Astrocyte of the hippocampus (primary cell): ENCODE results near the gene RPL31.

Experiments used
- DNase-seq: peaks from one replicate; pipeline ENCODE4 v3.0.0; 2011; ENCODE audit warnings: low read depth, low spot score

Gene RPL31

DNA sequence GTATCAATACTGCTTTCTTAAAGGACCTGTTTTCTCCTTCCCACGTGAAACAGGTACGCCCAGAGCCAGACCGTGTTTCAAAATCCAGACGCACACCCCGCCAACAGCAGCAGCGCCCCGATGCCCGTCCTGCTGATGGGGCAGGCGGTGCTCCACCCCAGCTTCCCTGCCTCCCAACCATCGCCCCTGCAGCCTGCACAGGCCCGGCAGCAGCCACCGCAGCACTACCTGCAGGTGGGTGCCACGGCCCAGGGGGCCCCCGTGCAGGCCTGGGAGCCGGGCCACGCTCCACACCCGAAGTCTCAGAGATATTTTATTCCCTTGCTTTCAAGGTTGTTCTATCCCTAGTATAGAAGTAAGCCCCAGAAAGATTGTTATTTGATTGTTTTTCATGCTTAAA lies 8.8 kb upstream of the RPL31 start:
- DNase-seq = no peak

DNA sequence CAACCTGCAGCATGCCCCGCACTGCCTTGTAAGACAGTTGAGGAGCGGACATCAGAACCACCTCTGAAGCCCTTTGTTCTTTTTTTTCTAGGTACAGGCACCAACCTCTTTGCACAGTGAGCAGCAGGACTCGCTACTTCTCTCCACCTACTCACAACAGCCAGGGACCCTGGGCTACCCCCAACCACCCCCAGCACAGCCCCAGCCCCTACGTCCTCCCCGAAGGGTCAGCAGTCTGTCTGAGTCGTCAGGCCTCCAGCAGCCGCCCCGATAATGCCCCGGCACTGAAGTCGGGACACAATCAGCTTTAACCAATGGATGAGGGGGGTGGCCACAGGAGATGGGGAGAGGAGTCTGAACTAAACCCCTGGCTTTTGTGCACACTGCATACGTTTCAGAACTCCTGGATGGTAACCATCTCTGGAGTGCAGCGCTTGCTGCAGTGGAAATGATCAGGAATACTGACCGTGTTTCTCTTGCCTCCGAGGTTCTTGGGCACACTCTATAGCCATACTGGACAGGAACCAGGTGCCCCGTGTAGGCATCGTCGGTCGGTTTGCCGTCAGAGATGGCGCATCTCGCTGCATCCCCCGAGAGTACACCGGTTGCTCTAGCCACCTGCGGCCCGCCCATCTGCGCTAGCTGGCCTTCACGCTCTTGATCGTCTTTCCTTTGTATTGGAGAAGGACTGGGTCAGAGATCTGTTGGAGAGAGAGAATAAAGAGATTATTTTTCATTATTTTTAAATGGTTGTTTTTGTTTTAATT lies 6.6 kb upstream of the RPL31 start:
- no peak for DNase-seq

DNA sequence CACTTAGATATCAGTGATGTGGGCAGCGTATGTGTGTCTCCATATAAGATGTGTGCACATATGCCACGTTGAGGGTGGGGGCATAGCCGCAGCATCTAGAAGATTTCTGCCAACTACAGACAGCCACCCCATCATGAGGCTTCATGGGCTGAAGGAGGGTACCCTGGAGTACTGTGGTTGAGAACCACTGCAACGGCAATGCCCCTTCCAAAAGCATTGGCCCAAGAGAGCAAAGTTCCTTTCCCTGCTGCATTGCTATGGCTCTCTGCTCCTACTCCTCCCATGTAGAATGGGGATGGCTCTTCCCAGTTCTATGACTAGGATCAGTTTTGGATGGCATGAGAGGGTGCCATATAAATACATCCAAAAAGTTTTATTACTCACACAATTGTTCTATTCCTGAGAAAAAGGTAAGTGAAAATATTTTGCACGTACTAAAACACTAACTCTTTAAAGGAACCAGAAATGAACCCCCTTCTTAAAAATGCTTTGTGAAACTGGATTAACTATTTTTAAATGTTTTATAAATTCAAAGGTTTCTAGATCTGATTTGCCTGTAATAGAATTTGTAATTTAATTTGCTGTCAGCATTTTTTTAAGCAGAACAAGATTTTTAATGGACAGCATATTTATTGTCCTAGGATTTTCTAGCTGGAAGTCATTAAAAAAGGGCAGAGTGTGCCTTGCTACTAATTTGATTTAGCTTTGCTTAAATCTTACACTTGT lies 4.4 kb upstream of the RPL31 start:
- no peak for DNase-seq

DNA sequence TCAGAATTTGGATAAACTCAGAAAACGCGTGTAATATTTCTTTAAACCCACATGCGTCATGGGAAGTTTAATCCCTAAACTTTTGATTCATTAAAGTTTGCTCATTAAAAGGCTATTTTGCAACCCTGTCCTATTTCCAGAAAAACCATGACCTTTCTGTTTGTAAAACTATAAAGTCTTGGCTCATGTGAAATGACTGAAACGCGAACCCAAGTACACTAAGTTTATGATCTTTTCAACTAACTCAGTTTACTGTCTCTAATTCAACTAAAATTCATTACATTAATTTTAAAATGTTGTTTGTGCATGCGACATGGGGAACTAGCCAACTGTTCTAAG lies 3.9 kb upstream of the RPL31 start:
- DNase-seq = no peak

DNA sequence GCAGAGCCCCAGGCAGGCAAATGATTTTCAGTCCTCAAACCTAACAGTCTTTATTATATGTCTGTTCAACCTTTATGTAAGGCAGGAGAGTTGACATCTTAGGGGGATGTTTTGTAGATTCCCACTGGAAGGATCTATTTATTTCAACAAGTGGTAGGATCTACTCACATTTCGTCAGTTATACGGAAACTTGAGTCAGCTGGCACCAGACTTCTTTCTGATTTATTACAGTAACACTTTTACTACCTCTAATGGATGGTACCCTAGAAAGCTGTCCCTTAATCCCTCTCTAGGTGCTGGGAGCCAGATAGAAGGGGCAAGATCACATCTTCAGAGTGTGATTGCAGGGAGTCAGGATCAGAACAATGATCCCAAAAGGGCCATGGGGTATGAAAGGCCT lies 2.1 kb upstream of the RPL31 start:
- no peak for DNase-seq

DNA sequence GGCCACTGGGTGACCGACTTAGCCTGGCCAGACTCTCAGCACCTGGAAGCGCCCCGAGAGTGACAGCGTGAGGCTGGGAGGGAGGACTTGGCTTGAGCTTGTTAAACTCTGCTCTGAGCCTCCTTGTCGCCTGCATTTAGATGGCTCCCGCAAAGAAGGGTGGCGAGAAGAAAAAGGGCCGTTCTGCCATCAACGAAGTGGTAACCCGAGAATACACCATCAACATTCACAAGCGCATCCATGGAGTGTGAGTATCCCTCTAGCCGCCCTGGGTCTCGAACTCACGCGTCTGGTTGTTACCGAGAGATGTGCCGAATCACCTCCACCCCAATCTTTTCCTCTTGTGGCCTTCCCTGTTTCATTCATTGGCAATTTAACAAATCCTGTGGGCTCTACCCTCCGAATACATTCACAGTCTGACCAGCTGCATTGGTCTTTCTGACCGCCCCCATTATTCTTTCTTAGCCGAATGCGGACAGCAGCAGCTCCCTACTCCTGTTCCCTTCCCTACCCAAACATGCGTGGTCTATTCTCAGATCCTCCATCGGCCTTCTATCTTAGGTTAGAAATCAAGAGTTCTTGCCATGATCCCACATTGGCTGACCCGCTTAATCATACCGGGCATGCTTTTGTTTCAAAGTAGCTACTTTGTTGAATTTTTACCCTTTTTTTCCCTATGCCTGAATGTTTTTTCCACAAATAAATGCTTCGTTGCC lies 631 bp downstream of the RPL31 start:
- peak; percentile 49 for DNase-seq

DNA sequence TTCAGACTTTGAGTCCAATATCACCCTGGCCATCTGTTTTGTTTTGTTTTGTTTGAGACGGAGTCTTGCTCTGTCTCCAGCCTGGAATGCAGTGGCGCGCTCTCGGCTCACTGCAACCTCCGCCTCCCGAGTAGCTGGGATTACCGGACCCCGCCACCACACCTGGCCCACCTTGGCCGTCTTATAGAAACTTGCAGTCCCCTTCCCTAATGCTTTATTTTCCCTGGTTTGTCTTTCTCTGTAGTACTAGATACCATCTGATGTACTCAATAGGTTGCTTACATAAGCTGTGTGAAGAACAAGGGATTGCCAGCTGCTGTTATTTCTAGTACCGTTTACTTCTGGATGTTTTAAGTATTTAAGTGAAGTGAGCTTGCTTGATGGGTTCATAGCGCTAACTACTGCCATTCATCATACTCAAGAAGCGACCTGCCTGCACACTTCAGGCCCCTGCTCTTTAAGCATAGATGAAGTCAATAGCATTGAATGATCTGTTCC lies 1.2 kb downstream of the RPL31 start:
- peak; percentile 39 for DNase-seq

DNA sequence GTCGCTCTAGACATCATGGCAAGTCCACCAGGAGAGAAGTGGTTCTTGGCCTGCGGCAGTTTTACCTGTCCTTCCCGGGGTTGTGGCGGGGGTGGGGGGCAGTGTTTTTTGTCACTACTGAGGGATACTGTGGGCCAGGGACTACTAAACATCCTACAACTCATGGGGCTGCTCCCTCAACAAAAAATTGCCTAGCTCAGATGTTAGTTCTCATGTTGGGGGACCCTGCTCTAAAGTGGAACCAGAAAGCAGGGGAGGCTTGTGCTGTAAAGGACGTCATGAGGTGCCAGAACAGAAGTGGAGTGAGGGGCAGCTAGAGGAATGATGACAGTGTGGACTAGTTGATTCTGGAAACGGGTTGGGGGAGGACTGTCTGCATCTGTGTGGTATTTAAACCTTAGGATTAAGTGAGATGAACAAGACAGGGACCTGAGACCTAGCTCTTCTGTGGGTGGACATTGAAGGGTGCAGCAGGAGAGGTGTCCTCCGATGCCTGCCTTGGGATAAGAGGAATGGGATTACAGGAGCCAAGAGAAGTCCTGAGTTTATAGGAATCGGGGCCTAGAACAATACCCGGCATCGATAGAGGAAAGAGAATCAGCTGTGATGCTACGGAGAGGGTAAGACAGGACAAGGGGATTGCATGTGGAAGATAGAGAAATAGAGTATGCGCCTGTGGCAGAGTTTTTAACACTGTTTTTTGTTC lies 2.7 kb downstream of the RPL31 start:
- no peak for DNase-seq

DNA sequence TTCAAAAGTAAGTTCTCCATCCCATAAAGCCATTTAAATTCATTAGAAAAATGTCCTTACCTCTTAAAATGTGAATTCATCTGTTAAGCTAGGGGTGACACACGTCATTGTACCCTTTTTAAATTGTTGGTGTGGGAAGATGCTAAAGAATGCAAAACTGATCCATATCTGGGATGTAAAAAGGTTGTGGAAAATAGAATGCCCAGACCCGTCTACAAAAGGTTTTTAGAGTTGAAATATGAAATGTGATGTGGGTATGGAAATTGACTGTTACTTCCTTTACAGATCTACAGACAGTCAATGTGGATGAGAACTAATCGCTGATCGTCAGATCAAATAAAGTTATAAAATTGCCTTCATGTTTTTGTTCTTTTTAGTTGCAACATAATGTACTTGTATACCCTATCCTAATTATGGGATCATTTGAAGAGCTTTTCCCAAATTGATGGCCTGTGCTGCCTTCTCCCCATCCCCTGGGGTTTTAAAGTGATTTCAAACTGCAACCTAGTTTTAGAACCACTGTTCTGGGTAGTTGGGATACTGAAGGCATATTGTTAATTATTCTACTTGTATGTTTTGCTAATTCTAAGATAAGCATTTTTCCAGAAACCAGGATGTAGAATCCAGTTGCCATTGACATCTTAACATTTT lies 4.1 kb downstream of the RPL31 start:
- DNase-seq = no peak

DNA sequence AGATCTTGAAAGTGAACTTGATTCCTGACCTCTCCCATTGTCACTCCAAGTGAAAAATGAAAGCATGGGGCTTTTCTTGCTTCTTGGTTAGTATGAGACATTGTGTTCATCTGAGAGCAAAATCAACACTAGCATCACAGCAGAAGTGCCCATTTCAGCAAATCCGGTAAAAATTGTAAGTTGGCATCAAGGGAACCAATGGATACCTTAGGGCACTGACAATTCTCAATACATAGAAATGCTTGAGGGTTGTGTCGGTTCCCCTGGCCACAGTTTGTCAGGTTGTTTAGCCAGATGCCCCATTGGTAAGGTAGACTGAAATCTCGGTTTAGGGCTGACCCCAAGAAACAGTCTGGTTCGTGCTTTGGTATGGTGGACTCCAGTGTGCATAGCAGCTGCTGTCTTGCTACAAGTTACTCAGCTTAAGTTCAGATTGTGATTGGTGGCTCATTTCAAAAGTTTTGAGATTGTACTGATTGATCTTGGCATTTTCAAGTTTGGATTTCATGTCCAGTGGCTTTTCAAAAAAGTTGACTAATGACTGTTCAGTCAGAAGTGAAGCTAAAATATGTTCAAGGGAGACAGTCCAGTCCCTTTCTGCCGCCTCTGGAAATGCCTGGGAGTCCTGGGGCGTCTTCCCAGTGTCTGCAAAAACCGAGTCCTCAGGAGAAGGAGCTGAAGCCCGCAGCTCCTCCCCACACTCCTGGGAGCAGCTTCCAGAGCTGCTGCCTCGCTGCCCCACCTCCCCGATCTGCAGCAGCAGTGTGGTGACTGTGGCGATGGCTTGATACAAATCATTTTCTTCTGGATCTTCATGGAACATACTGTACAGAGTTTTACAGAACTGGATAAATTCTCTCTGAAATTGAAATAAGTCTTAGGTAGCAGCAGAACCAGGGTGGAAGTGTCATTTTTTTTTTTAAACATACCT lies 5.6 kb downstream of the RPL31 start:
- DNase-seq = no peak

DNA sequence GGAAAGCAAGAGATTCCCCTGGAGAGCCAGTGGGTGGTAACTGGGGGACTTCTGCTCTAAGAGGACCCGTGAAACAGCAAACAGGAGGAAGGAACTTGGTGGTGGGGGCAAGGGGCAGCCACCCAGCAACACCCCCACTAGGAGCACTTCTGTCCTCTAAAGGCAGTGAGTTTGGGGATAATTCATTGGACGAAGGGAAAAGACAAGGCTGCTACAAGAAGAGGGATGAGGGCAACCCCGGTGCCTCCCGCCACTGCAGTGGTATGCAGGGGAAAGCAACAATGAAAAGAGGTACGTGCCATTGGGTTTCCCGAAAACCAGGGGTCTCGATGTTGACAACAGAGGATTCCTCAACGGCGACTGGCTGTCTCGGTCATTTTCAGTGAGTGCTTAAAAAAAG lies 9.1 kb downstream of the RPL31 start:
- DNase-seq = no peak

DNA sequence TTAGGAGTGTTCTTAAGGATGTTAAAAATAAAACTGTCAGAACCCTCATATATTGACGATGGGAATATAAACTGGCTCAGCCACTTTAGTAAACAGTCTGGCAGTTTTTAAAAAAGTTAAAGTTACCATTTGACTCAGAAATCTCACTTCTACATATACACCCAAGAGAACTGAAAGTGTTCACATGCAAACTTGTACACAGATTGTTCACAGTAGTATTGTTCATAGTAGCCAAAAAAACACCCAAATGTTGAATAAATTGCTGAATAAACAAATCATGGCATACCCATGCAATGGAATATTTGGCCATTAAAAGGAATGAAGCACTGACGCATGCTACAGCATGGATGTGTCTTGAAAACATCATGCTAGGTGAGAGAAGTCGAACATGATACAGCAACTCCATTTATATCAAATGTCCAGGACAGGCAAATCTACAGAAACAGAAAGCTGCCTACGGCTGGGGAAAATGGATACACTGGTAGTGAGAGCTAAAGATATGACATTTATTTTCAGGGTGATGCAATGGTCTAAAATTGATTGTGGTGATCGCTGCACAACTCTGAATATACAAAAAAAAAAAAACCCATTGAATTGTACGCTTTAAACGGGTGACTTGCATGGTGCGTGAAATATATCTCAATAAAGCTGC lies 10.1 kb downstream of the RPL31 start:
- DNase-seq = no peak

DNA sequence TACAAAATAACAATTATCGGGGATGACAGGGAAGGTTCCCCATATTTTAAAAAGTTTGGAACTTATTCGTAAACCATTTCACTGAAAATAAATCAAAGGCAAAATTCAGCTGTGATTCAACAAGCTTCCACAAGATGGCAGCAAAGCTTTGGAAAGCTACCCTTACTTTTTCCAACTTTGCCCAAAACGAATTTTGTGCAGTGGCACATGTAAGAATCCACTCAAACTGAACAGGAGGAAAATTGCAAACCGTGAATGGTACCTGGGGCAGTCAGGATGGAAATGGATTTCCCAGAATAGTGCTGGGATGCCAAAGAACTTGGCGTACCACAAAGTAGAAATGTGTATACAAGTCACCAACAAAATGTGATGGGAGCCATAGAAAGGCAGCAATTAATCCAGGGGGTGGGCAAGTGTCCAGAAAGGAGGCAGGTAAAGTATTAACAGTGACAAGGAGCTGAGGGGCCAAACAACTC lies 10.7 kb downstream of the RPL31 start:
- DNase-seq = peak; percentile 63

DNA sequence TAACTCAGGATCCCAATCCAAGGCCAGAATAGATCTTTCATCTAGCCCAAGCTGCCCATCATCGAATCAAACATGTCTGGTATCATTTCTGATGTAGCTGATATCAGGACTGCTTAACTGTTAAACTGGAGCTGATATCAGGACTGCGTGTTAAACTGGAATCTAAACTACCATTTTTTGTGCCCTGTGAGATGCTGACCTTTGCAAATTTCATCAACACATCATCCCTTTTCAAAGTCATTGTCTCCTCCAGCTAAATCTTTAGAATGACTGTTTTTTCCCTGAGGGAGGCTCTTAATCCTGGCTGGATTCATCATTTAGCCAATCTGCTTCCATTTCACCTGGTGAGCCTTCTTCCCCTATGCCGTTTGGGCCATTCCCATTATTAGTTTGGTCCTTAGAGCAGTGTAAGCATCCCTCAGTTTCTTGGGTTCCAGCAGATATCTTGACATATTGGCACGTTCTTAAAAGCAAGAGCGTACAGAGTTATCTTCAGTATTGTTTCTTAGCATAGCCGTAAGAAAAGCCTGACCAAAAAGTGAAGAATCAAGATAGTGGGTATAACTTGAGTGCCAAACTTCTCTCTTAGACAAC lies 12.3 kb downstream of the RPL31 start:
- DNase-seq = no peak

DNA sequence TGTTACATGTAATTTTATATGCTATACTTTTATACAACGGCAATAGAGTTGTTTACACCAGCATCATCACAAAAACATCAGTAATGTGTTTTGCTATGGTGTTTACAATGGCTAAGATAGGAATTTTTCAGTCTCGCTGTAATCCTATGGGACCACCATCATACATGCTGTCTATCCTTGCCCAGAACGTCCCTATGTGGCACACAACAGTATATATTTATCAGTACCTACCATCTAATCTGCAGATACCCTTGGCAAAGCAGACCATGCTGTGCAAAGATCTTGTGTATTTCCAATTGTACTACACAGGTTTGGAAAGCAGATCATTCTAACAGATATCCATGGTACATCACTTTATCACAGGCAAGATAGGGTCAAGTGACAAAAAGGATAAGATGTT lies 15.3 kb downstream of the RPL31 start:
- no peak for DNase-seq

DNA sequence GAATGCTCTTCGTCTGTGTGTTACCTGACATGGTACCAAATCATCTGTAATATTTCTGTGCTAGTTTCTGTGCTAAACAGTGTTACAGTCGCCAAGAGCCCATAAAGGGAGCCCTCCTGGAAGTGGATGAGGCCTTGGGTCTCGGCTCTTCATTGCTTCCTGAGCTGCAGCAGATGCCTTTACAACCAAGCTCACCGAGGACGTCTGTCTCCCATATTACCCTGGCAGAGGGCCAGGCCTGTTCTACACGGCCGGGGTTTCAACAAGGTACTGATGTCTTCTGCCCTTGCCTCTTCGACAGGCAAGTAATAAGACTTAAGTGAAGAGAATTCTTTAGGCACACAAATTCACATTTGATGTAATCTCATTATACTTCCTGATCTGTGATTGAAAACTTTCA lies 16.8 kb downstream of the RPL31 start:
- no peak for DNase-seq

DNA sequence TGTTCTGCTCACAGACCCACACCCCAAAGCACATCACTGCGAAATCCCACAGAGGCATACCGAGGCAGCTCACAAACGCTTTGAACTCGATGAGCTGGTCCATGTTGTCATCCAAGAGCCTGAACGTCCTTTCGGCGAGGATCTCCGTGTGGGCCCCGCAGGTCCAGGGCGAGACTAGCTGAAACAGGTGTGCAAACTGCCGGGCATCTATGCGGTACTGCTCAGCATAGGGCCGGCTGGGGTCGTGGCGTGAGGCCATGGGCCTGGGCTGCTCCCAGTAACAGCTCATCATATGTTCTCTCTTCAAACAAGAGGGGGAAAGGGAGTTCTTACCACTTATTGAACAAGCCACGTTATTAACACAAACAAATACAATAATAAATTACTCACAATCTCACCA lies 20.1 kb downstream of the RPL31 start:
- no peak for DNase-seq

DNA sequence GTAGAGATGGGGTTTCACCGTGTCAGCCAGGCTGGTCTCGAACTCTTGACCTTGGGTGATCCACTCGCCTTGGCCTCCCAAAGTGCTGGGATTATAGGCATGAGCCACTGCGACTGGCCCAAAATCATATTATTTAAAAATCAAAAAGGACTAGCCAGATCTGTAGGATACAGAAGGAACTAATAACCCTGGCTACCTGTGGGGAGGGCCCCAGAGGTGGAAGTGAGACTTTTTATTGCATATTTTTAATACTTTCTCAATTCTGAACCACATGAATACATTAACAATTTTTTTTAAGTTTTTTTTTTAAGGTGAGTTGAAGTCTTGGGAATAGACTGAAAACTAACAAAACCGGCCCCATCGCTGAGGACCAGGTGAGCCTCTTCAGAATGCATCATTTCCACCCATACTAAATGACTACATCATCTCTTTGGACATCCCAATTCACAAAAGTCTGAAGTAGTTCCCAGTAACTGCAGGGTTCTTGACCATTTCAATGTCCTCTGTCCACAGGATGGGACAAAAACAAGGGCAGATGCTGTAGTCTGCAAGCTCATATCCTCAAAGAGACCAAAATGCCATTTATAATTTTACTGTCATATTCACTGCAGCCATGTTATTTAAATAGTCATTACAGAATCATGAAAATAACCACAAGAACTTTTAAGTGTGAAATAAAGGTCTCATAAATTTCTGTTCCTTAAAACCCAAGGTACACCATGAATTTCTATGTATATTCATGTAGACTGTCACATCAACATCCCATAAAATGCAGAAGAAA lies 21.4 kb downstream of the RPL31 start:
- no peak for DNase-seq

DNA sequence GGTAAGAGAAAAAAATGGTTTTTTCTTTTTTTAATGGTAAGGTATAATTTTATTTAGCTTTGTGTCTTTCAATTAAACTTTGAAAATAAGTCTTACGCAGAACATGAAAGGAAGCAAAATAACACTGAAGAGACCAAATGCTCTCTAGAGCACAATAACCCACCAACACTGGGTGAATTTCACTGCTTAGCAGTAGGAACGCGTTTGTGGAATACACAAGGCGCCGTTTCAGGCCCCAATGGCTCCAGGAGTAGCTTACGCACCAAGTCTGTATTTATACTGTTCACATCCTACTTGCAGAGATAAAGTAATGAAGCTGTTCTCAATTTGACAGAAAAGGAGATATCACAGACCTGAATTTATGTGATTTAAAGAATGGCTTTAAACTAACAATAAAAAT lies 23.5 kb downstream of the RPL31 start:
- DNase-seq = no peak
